Activated CD4-positive, alpha-beta T cell treated with anti-CD3 and anti-CD28 coated beads for 36 hours (primary cell): ENCODE measurements around the gene SH3PXD2B. TPM values are rescaled to one million over a fixed set of nuclear protein-coding genes. Genes with fewer than 3 reads are reported as not detected.
A peak's percentile ranks its signal among the peaks of the same experiment; 100 is the strongest.
"Not testable (repeated sequence)": the region's sequence is repeated elsewhere in the genome, so short reads cannot be mapped to it uniquely, and the experiment has no call there.

ENCODE experiments used
- ATAC-seq: fragments of 200-7000 bp; cut with Tn5 transposase; one replicate; pipeline ENCODE4 v1.10.0; 2021; ENCODE audit warnings: mild to moderate bottlenecking, moderate library complexity
- CTCF ChIA-PET: fragments of 350-600 bp; sonication (Branson Sonifier 250); formaldehyde crosslinking; loops from one replicate; lab custom pipeline; 2021; ENCODE audit warnings: antibody characterized with exemption; lab: Charles Lee
- POLR2A ChIA-PET: fragments of 350-600 bp; sonication (Branson Sonifier 250); formaldehyde crosslinking; loops from one replicate; lab custom pipeline; 2021; ENCODE audit warnings: antibody characterized with exemption, inconsistent platforms; lab: Charles Lee
- DNase-seq: peaks from one replicate; pipeline ENCODE4 v3.0.0-alpha.2; 2020
- H3K27ac Mint-ChIP-seq: one replicate; pipeline ENCODE4 v1.8.0; 2021; ENCODE audit warnings: mixed read lengths
- H3K27me3 Mint-ChIP-seq: one replicate; pipeline ENCODE4 v1.8.0; 2021; ENCODE audit warnings: mixed read lengths
- H3K36me3 Mint-ChIP-seq: one replicate; pipeline ENCODE4 v1.8.0; 2021; ENCODE audit warnings: low read depth, mixed read lengths
- H3K4me1 Mint-ChIP-seq: one replicate; pipeline ENCODE4 v1.8.0; 2021; ENCODE audit warnings: mixed read lengths
- H3K4me3 Mint-ChIP-seq: one replicate; pipeline ENCODE4 v1.8.0; 2021; ENCODE audit warnings: mild to moderate bottlenecking, moderate library complexity, mixed read lengths
- H3K9me3 Mint-ChIP-seq: one replicate; pipeline ENCODE4 v1.8.0; 2021; ENCODE audit warnings: low read depth, mixed read lengths
- intact Hi-C, 2 experiments: fragments of 100-400 bp; cut with DNase I in 1 of 2; cut with micrococcal nuclease in 1 of 2; formaldehyde crosslinking; loops; one replicate each; pipeline versions ENCODE4 v1.14.2 to v1.15.1; 2022 to 2024; cut with DNase I, micrococcal nuclease
- total RNA-seq, 2 experiments: library from RNA; stranded (reverse); gene quantifications; one replicate each; pipeline ENCODE4 v1.2.3, GENCODE V29; 2021

The SH3PXD2B gene
- total RNA-seq, 2 experiments from 2014 or later: 1.3 to 1.8 TPM

- H3K4me1 Mint-ChIP-seq: peaks cover 33% of the 10 kb centered on the region
- H3K4me3 Mint-ChIP-seq: no peak overlapping the region
- H3K9me3 Mint-ChIP-seq: no peaks in the 10 kb centered on the region
- H3K27me3 Mint-ChIP-seq: peaks cover 7% of the 10 kb centered on the region
- DNase-seq: no peak
- no peaks in the 10 kb centered on the region for H3K36me3 Mint-ChIP-seq
- POLR2A ChIA-PET: no interaction called here
- CTCF ChIA-PET: interaction anchor here (0.6 to 1.4 kb wide), 5 partner anchors 8 to 575 kb away, joined by 3 to 4 read pairs (median 3); no protein-coding TSS in a partner anchor
- H3K27ac Mint-ChIP-seq: no peak overlapping the region
- ATAC-seq: no peak
- intact Hi-C loops: no loop called here
Measured at GRCh38 chr5:172414531-172415361, 39.6 kb downstream of the SH3PXD2B start.

- Mint-ChIP-seq H3K9me3 (no peaks in the 10 kb centered on the region), H3K27me3 (peaks cover 7% of the 10 kb centered on the region), H3K27ac (no peak overlapping the region), H3K36me3 (no peaks in the 10 kb centered on the region), H3K4me1 (peaks cover 33% of the 10 kb centered on the region), H3K4me3 (no peak overlapping the region)
- CTCF ChIA-PET: interaction anchor here (0.6 to 1.4 kb wide), 3 partner anchors 9 to 74 kb away, joined by 3 read pairs; no protein-coding TSS in a partner anchor
- DNase-seq (no peak), ATAC-seq (no peak)
- POLR2A ChIA-PET: interaction anchor here (0.6 kb wide), 1 partner anchor 137 kb away, joined by 3 read pairs; no protein-coding TSS in a partner anchor
- intact Hi-C loops: no loop called here
Measured at GRCh38 chr5:172413601-172414171, 40.6 kb downstream of the SH3PXD2B start.

- no peaks in the 10 kb centered on the region for H3K9me3 Mint-ChIP-seq
- POLR2A ChIA-PET: interaction anchor here (0.6 to 1.1 kb wide), 2 partner anchors 52 to 136 kb away, joined by 3 read pairs; no protein-coding TSS in a partner anchor
- H3K27me3 Mint-ChIP-seq: peaks cover 7% of the 10 kb centered on the region
- no peaks in the 10 kb centered on the region for H3K36me3 Mint-ChIP-seq
- ATAC-seq: peak; percentile 20
- peak; percentile 46 for DNase-seq
- CTCF ChIA-PET: interaction anchor here (0.6 to 1.4 kb wide), 5 partner anchors 10 to 1948 kb away, joined by 3 to 5 read pairs (median 3); no protein-coding TSS in a partner anchor
- peak overlapping the region; percentile 45 for H3K27ac Mint-ChIP-seq
- no peak overlapping the region for H3K4me3 Mint-ChIP-seq
- H3K4me1 Mint-ChIP-seq: peaks cover 33% of the 10 kb centered on the region
- intact Hi-C loops: loop anchor here in 1 of 2 experiments (1.0 kb wide), 1 partner anchor 30 kb away; no protein-coding TSS in a partner anchor
Measured at GRCh38 chr5:172412724-172413286, 41.5 kb downstream of the SH3PXD2B start.

GRCh38 chr5:172411484-172412072, 42.7 kb downstream of the SH3PXD2B start:
- H3K9me3 Mint-ChIP-seq: no peaks in the 10 kb centered on the region
- intact Hi-C loops: loop anchor here (1.0 to 2.0 kb wide), 9 partner anchors 31 to 505 kb away; no protein-coding TSS in a partner anchor
- peaks cover 33% of the 10 kb centered on the region for H3K4me1 Mint-ChIP-seq
- ATAC-seq (peak; percentile 87), DNase-seq (peak; percentile 78)
- CTCF ChIA-PET: interaction anchor here (0.6 to 1.3 kb wide), 3 partner anchors 40 to 187 kb away, joined by 3 to 6 read pairs (median 4); no protein-coding TSS in a partner anchor
- peaks cover 9% of the 10 kb centered on the region for H3K27me3 Mint-ChIP-seq
- no peaks in the 10 kb centered on the region for H3K36me3 Mint-ChIP-seq
- POLR2A ChIA-PET: interaction anchor here (0.7 to 1.1 kb wide), 2 partner anchors 37 to 51 kb away, joined by 3 read pairs; no protein-coding TSS in a partner anchor
- no peak overlapping the region for H3K27ac Mint-ChIP-seq
- no peak overlapping the region for H3K4me3 Mint-ChIP-seq

- Mint-ChIP-seq H3K4me3 (no peak overlapping the region), H3K4me1 (peaks cover 33% of the 10 kb centered on the region), H3K27ac (no peak overlapping the region), H3K27me3 (peaks cover 9% of the 10 kb centered on the region), H3K36me3 (no peaks in the 10 kb centered on the region), H3K9me3 (no peaks in the 10 kb centered on the region)
- intact Hi-C loops: loop anchor here (1.0 to 2.0 kb wide), 8 partner anchors 32 to 504 kb away; no protein-coding TSS in a partner anchor
- POLR2A ChIA-PET: no interaction called here
- no peak for ATAC-seq
- CTCF ChIA-PET: interaction anchor here (1.8 to 1.9 kb wide), 2 partner anchors 40 to 41 kb away, joined by 4 read pairs; no protein-coding TSS in a partner anchor
- no peak for DNase-seq
Measured at GRCh38 chr5:172410662-172411483, 43.5 kb downstream of the SH3PXD2B start.

GRCh38 chr5:172410160-172410559, 44.2 kb downstream of the SH3PXD2B start:
- no peaks in the 10 kb centered on the region for H3K9me3 Mint-ChIP-seq
- H3K27ac Mint-ChIP-seq: no peak overlapping the region
- no peak overlapping the region for H3K4me3 Mint-ChIP-seq
- CTCF ChIA-PET: interaction anchor here (1.8 to 1.9 kb wide), 2 partner anchors 40 to 41 kb away, joined by 4 read pairs; no protein-coding TSS in a partner anchor
- H3K4me1 Mint-ChIP-seq: peaks cover 33% of the 10 kb centered on the region
- no peaks in the 10 kb centered on the region for H3K36me3 Mint-ChIP-seq
- DNase-seq: peak; percentile 47
- POLR2A ChIA-PET: no interaction called here
- ATAC-seq: peak; percentile 36
- intact Hi-C loops: loop anchor here (2.0 kb wide), 4 partner anchors 33 to 503 kb away; no protein-coding TSS in a partner anchor
- peaks cover 9% of the 10 kb centered on the region for H3K27me3 Mint-ChIP-seq

GRCh38 chr5:172409477-172409876, 44.8 kb downstream of the SH3PXD2B start:
- POLR2A ChIA-PET, H3K27ac Mint-ChIP-seq: not testable (repeated sequence)
- CTCF ChIA-PET: interaction anchor here (1.8 to 1.9 kb wide), 2 partner anchors 39 to 42 kb away, joined by 4 read pairs; no protein-coding TSS in a partner anchor

GRCh38 chr5:172407822-172408221, 46.5 kb downstream of the SH3PXD2B start:
- Mint-ChIP-seq H3K4me3 (no peak overlapping the region), H3K36me3 (no peaks in the 10 kb centered on the region), H3K4me1 (peaks cover 26% of the 10 kb centered on the region), H3K27me3 (peaks cover 9% of the 10 kb centered on the region), H3K9me3 (no peaks in the 10 kb centered on the region), H3K27ac (no peak overlapping the region)
- intact Hi-C loops: no loop called here
- ATAC-seq (no peak), DNase-seq (no peak)
- ChIA-PET CTCF (no interaction called here), POLR2A (no interaction called here)

More at GRCh38 chr5:172409477-172409876, 44.8 kb downstream of the SH3PXD2B start:
- H3K4me1 Mint-ChIP-seq: peaks cover 33% of the 10 kb centered on the region
- H3K4me3 Mint-ChIP-seq, H3K9me3 Mint-ChIP-seq, DNase-seq, H3K27me3 Mint-ChIP-seq, H3K36me3 Mint-ChIP-seq, intact Hi-C loops, ATAC-seq: not testable (repeated sequence)

- intact Hi-C loops: no loop called here
- CTCF ChIA-PET: no interaction called here
- ATAC-seq: no peak
Measured at GRCh38 chr5:172407241-172407691, 47.1 kb downstream of the SH3PXD2B start.

More at GRCh38 chr5:172407241-172407691, 47.1 kb downstream of the SH3PXD2B start:
- DNase-seq: no peak
- Mint-ChIP-seq H3K36me3 (no peaks in the 10 kb centered on the region), H3K27me3 (peaks cover 7% of the 10 kb centered on the region), H3K27ac (no peak overlapping the region), H3K4me3 (no peak overlapping the region), H3K4me1 (peaks cover 20% of the 10 kb centered on the region), H3K9me3 (no peaks in the 10 kb centered on the region)
- POLR2A ChIA-PET: no interaction called here
